DND-41 (cell line): Measurements from ENCODE around the gene ATXN1.

Experiments
- CTCF ChIP-seq: IDR thresholded peaks from 2 replicates; pipeline ENCODE4 v1.5.1; 2012; ENCODE audit warnings: borderline replicate concordance, low read length, moderate library complexity, mild to moderate bottlenecking; ENCODE audit not compliant: poor library complexity, severe bottlenecking; ENCODE audit errors: extremely low read depth
- EZH2 ChIP-seq: IDR thresholded peaks from 3 replicates; pipeline ENCODE4 v1.6.1; 2012; ENCODE audit warnings: borderline replicate concordance, low read depth, mild to moderate bottlenecking, moderate library complexity, low read length, inconsistent platforms; ENCODE audit not compliant: severe bottlenecking

- no peak for TF ChIP-seq EZH2
- TF ChIP-seq CTCF, result no peak
Measured at GRCh38 chr6:16787128-16787682, 25.9 kb upstream of the ATXN1 start.
